SU-DHL-6 (cell line): Measurements from ENCODE around the gene B4GALNT4.

Experiments used
- CTCF ChIP-seq: fragments of 200-600 bp; sonication (generic); IDR thresholded peaks from one replicate; pipeline ENCODE4 v1.5.1; 2017; ENCODE audit warnings: antibody characterized with exemption, mild to moderate bottlenecking, low read length, moderate library complexity; ENCODE audit not compliant: insufficient read depth, poor library complexity, severe bottlenecking
- EZH2phosphoT487 ChIP-seq: fragments of 200-600 bp; sonication (generic), shearing (Covaris generic); conservative IDR thresholded peaks from 2 replicates; pipeline ENCODE4 v1.6.1; 2018; ENCODE audit warnings: mild to moderate bottlenecking, antibody characterized with exemption, low read length, moderate library complexity, mixed read lengths

GRCh38 chr11:394034-394857 lies 24.9 kb downstream of the B4GALNT4 start, which contains the start of gene PKP3:
- TF ChIP-seq CTCF (no peak), EZH2phosphoT487 (no peak)
